HCT116 (cell line): ENCODE data around the gene TMEM117.

Experiments
- EZH2 ChIP-seq: fragments of 200-600 bp; sonication (generic); IDR thresholded peaks from 2 replicates; pipeline ENCODE4 v1.6.1; 2017; ENCODE audit warnings: antibody characterized with exemption, mixed run types
- JUND ChIP-seq: IDR thresholded peaks from 2 replicates; pipeline ENCODE4 v1.6.1; 2012
- POLR2A ChIP-seq: IDR thresholded peaks from 2 replicates; pipeline ENCODE4 v1.7.0; 2011; ENCODE audit warnings: borderline replicate concordance; ENCODE audit not compliant: insufficient read depth, insufficient read length; ENCODE audit errors: extremely low read depth
- POLR2AphosphoS5 ChIP-seq: IDR thresholded peaks from 2 replicates; pipeline ENCODE4 v1.6.1; 2011; ENCODE audit warnings: mild to moderate bottlenecking, low read depth, low read length, moderate library complexity
- SIN3A ChIP-seq: IDR thresholded peaks from 2 replicates; pipeline ENCODE4 v1.6.1; 2012; ENCODE audit warnings: low read depth
- ZNF274 ChIP-seq: fragments of 200-500 bp; sonication (Bioruptor generic); IDR thresholded peaks from 2 replicates; pipeline ENCODE4 v1.6.1; 2014; ENCODE audit warnings: mild to moderate bottlenecking, low read depth, low read length, inconsistent platforms
- TF ChIP-seq, protein P1 (sequence below), 3 experiments: fragments of 200-600 bp in 1 of 3; sonication (generic) in 1 of 3; IDR thresholded peaks in 2 of 3; conservative IDR thresholded peaks in 1 of 3; 2 replicates each; pipeline ENCODE4 v1.5.1; 2012 to 2017; ENCODE audit warnings: low read depth in 2 of 3, low read length in 2 of 3, antibody characterized with exemption in 1 of 3, borderline replicate concordance in 1 of 3, control low read depth in 1 of 3, mild to moderate bottlenecking in 1 of 3, mixed read lengths in 1 of 3, mixed run types in 1 of 3, moderate library complexity in 1 of 3; ENCODE audit not compliant: insufficient read depth in 1 of 3

DNA sequence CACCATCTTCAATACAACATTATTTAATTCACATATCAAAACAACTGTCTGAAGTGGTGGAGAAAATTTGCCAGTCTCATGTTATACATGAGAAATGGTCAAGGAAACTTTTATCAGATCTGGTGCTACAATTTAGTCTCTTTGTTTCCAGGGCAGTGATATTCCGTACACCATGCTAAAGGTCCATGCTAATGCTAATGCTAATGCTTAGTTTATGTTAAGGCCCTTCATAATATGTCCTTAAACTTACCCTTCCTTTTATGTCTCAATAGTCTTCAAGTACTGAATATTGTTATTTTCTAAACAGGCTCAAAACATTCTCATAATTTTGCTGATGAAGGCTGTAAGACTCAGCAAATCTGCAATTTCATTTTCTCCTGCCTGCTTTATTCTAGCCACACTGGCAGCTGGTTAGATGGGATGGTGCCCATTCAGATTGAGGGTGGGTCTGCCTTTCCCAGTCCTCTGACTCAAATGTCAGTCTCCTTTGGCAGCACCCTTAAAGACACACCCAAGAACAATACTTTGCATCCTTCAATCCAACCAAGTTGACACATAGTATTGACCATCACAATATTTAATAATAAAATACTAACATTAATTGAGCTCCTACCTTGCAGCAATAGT lies 59.8 kb downstream of the TMEM117 start:
- TF ChIP-seq JUND: no peak
- TF ChIP-seq POLR2A: no peak
- TF ChIP-seq, protein P1, sequence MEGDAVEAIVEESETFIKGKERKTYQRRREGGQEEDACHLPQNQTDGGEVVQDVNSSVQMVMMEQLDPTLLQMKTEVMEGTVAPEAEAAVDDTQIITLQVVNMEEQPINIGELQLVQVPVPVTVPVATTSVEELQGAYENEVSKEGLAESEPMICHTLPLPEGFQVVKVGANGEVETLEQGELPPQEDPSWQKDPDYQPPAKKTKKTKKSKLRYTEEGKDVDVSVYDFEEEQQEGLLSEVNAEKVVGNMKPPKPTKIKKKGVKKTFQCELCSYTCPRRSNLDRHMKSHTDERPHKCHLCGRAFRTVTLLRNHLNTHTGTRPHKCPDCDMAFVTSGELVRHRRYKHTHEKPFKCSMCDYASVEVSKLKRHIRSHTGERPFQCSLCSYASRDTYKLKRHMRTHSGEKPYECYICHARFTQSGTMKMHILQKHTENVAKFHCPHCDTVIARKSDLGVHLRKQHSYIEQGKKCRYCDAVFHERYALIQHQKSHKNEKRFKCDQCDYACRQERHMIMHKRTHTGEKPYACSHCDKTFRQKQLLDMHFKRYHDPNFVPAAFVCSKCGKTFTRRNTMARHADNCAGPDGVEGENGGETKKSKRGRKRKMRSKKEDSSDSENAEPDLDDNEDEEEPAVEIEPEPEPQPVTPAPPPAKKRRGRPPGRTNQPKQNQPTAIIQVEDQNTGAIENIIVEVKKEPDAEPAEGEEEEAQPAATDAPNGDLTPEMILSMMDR (IDR thresholded peaks at IDR 0.05 in 2 of 3, conservative IDR thresholded peaks at IDR 0.05 in 1 of 3; ENCODE audit: borderline replicate concordance in 1 of 3, insufficient read depth in 1 of 3, low read depth in 2 of 3, low read length in 2 of 3): no peak
- TF ChIP-seq EZH2: no peak
- TF ChIP-seq SIN3A: no peak
- no peak for TF ChIP-seq ZNF274
- no peak for TF ChIP-seq POLR2AphosphoS5
